GM18499 (cell line): ENCODE measurements around the gene CFAP92.

ENCODE experiments used
- ATAC-seq: cut with Tn5 transposase; IDR thresholded peaks from one replicate; pipeline ENCODE4 v1.9.1; 2021; ENCODE audit warnings: moderate number of reproducible peaks; ENCODE audit not compliant: insufficient read depth, unreplicated experiment

The CFAP92 gene, protein sequence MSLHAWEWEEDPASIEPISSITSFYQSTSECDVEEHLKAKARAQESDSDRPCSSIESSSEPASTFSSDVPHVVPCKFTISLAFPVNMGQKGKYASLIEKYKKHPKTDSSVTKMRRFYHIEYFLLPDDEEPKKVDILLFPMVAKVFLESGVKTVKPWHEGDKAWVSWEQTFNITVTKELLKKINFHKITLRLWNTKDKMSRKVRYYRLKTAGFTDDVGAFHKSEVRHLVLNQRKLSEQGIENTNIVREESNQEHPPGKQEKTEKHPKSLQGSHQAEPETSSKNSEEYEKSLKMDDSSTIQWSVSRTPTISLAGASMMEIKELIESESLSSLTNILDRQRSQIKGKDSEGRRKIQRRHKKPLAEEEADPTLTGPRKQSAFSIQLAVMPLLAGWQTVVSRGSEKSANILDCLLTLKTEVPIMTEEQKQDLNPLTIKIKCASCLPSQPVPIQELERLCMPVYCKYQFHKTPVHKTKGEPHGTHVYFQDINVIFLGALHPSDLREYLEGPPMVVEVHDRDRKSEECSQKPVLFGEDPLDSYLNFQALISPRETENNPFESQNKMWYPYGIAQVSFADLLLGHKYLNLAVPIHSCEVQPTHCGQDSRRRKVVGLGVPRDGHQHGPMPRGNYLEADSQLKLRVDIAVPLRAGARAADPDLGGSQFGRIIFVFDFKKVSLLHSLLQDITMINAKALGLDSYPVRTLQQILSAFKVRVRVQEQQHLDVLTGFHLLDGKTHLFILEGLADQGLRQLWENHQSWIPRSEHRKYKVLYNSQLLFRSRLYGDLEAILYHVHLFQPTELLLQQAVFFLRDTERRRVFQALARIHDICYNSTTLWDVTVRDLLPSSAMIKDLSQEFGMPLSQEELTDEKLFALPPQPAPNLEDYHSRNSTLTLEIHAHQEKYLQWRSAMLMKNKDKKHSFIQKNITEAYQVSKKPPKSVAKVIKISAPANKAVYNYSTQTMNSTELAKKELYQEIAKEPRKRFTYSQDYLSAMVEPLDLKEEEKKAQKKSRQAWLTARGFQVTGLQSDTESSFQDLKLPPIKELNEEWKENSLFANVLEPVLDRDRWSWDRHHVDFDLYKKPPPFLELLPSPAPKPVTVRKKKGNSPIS

DNA sequence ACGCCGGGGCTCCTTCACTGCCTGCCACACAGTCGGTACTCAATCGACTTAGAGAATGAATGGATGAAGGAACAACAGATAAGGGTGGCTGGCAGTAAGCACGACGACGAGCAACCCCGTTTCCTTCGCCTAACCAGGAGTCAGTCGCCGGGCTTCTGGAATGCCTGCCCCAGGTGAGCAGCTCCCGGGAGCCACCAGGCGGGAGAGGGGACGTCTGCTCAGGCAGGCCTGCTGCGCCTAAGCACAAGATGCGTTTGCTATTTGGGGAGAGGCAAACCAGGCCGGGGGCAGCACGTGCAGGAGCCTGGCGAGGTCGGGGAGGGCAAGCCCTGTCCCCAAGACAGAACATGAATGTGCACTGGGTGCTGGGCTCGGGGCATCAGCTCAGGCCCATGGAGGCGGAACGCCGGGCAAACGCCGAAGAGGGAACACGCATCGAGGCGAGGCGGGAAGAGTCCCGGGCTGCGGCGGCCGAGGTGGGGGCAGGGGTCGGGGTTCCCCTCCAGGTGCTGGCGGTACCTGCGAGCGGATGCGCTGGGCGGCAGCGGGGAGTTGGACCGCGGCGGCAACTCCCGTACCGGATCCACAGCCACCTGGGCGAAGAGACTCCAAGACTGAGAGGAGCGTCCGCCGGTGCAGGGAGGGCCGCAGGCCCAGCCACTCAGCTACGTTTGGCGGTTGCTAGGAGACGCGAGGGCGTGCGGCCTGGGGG, at the start of gene CFAP92:
Gene CFAP92, minus strand, starts transcription at position 616 of the 712 bp plus-strand sequence. CDS start 772 bp downstream, outside the sequence.
- ATAC-seq, result no peak

DNA sequence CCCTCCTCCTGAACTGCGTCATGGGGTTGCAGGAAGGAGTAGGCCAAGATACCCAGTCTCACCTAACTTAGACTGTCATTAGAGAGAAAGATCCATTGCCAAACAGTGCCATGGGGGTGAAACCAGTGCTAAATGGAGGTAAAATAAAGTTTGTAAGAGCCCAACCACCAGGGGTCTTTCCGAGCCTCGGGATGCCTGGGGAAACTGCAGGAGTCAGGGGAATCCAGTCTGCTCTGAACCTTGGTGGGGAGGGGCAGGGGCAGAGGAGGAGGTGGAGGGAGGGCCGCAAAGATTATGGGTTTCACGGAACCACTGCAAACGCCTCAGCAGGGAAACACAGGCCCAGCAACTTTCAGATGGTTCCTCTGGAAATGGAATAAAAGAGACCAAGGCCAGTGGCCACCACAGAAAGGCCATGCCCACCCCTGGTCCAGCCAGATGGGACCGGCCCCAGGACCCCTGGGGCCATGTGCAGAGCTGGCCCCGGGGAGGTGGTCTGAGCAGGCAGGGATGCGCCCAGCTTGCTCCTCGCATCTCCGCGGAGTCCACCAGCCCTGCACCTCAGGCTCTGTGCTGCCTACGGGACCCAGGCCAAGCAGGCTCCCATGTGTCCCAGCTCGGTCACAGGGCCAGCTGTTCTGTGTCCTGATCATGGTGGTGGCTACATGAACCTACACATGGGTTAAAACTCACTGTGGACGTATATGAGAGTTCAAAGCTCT, 46.9 kb upstream of the CFAP92 start:
- no peak for ATAC-seq

DNA sequence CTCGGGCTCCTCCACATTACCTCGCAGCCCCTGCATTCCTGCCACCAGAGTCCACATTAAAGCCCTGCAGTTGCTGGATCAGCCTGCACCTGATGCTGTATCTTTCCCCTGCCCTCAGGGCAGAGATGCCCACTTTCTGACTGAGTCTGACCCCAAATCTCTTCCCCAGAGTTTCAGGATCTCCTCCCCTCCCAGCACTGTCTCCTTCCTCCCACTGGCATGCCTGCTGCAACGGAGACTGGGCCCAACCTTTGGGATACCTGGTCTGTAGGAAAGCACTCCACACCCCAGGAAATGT, 46.1 kb upstream of the CFAP92 start:
- ATAC-seq, result no peak

DNA sequence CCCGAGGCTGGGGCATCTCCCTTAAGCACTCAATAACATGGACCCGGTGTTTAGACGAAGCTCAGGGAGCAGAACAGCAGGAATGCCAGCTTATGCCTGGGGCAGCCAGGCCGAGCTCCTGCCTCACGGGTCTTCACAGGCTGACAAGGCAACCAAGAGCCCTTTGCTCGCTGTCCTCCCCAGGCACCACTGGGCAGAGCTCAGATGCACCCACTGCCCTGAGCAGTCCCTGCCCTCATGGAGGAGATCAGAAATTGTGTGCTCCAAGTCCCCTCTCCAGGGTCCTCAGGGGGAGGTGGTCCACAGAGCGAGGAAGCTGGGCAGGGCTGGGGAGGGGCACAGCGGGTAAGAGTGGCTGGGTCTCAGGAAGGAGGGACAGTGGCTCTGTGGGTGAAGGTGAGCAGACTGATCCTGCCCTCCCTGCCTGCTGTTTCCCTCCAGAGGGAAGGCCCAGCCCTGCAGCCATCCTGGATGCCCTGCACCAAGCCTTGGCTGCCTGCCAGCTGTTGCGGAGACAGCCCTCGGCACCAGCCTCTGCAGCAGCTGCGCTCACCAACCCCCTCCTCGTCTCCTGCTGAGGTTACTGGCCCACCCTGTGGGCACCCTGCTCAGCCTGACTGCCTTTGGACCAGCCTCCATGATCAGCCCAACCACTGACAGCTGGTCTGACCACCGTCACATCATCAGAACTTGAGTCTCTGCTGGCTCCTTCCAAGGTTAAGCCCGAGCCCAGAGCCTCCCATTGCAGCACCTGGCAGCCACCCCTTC, 45.6 kb upstream of the CFAP92 start:
- no peak for ATAC-seq

DNA sequence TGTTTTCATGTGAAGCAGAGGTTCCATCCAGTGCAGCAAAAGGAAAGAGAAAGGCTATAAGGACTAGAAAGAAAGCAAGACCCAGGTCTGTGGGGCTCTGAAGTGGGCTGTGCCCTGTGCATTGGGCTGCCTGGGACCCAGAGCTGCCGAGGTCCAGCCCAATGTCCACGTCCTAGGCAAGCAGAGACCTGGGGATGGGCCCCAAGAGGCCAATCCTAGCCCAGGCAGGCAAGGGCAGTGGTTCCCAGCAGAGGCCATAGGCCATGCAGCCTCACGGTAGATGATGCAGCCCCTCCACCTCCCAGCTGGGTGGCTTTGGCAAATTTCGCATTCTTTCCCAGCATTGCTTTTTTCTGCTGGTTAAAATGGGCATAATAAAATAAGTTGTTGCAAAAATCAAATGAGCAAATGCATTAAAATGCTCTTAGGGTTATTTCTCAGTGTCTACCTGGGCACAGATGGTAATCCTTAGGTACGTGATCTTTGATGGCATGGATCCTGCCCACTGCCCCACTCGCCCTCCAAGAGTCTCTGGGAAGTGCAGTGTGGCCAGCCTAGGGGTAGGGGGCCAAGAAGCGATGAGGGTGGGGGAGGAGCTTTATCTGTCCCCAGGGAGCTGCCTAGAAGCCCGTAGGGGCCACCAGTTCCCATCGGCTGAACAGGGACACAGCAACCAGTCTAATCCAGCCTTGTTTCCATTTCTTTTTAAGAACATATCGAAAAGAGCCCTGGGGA, 44.4 kb upstream of the CFAP92 start:
- no peak for ATAC-seq

DNA sequence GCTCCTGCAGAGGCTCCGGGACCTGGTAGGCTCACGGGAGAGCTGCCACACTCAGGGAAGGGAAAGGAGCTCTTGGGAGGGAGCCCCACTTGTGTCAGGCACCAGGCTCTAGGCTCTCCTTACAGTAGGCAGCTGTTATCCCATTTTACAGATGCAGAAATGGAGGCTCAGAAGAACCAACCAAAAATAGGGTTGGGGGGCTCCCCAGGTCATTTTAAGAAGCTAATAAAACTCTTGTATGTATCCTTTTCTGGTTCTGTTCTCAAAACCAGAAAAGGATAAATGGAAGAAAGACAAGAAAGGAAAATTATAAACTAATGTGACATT, 43.2 kb upstream of the CFAP92 start:
- ATAC-seq, result no peak

DNA sequence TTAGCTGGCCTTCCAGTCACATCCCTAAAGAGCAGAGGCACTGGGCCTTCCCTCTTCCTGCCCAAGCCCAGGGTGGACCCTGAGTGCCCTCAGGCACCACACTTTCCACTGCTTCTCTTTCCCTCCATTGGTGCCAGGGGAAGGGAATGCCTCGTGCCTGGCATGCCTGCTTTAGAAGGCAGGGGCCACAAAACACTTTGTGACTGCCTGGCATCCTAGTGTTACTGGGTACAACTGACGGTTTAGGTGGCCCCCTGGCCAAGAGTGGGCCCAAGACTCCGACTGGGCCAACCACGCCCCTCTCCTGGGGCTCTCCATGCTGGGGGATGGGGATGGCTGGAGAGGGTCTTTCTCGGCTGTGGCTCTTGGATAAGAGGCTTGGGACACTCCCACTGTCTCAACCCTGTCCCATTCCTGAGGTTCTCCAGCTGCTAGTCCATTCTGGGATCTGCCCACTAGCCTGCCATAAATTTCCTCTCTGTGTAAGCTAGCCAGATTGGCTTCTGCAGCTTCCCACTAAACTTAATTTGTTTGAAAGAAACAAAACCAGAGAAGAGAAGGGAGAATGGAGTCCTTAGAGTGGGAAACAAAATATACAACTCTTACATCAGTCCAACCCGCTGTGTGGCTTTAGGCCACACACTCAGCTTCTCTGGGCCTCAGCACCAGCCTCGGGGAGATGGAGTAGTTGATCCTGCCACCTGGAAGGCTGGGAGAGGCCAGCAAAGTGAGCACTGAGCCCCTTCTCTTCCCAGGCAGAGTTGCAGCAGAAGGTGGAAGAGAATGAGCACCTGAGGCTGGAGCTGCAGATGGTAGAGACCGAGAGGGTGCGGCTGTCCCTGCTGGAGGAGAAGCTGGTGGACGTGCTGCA, 42.6 kb upstream of the CFAP92 start:
- ATAC-seq, result no peak

DNA sequence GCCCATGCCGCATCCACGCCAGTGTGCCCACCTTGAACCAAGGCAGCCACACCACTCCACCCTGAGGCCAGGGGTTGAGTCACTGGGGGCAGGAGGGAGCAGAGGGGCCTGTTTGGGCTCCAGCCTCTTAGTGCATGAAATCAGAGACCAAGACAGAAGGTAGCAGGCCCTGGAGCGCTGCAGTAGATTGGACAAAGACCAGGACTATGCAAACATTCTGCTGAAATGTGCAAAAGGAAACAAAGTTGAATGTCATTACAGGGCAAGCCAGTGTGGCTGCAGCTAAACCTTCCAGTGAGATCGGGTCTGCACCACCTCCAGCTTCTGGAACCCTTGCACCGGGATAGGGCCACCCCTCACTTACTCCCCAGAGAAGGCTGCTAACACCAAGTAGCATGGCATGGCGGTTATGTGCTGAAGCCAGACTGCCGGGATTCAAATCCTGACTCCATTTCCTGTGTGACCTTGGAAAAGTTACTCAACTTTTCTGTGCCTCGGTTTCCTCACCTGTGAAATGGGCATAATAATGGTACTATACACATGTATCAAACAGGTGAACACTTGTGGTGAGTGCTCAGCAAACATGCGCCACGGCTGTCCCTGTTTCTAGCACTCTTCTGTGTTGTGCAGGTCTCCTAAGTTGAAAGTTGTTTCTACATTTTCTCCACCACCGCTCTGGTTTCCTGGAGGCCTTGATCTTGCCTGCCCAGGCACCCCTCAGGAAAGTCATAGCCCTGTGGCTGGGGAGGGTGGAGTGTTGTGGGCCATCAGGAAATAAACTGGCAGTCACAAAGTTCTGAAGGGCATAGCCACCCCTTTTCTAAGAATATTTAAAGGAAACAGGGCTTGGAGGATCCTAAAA, 41.7 kb upstream of the CFAP92 start:
- no peak for ATAC-seq

DNA sequence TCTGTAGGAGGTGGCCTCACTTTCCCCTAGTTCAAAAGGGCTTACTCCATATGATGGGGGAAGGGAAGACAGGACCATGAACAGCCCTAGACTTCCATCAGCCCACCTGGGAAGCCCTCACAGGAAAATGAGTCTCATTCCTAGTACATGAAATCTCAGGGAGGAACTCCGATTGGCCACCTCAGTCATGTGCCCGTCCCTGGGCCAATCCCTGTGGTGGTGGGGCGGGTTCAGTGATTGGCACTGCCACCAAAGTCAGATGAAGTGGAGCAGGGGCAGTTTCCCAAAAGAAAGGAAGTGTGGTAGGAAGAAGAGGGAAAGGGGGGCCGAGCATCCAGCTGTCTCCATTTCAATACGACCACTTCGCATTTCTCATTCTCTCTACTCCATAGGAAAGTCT, 40.8 kb upstream of the CFAP92 start:
- ATAC-seq, result no peak

DNA sequence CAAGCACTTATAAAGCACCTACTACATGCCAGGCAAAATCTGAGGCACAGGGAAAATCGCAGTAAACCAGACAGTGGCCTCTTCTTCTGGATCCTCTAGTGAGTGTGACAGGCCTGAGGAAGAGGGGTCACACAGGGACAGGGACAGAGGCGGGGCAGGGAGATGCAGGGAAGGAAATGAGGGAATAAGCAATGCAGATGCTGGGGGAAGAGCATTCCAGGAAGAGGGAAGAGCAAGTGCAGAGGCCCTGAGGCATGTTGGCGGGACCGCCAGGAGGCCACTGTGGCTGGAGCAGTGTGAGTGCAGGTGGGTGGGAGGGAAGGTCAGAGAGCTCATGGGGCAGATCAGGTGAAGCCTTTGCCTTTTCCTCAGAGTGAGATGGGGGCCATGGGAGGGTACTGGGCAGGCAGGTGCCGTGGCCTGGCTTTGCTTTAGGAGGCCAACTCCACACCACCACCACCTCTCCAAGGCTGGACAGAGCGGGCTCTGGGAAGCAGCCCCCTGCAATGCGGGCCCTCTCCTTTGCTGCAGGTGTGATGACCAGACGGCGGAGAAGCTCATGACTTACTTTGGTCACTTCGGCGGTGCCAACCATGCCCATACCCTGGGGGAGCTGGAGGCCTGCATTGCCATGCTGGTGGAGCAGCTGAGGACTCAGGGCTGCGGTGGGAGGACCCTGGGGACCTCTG, 39.9 kb upstream of the CFAP92 start:
- no peak for ATAC-seq

DNA sequence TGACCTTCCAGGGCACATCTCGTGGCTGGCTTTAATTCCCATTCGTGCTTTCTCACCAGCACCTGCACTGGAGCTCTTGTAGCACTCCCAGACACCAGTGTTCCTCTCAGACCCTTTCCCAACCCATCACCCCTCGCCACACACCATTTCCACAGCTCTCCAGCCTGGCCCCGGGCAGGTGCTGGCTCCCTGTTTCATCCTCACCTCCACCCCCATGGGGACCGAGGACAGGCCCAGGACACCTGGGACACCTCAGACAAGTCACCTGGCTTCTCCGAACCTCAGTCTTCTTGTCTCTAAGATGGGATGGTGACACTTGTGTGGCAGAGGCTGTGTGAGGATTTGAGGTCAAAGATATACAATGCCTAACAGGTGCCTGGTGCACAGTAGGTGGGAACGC, 39.3 kb upstream of the CFAP92 start:
- ATAC-seq, result no peak

DNA sequence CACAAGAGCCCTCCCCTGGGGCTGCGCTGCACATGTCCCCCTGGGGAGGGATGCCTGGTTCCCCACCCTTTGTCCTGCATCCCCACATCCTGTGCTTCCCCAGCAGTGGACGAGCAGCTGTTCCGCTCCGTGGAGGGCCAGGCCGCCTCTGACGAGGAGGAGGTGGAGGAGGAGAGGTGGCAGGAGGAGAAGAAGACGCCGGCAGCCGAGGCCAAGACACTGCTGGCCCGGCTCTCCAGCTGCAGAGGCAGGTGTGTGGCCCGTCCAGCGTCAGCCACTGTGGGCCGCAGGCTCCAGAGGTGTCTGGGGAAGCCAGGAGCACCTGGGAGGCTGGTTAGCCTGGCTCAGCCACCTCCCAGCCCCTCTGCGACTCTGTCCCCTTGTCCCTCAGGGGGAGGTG, 38.8 kb upstream of the CFAP92 start:
- ATAC-seq, result no peak

DNA sequence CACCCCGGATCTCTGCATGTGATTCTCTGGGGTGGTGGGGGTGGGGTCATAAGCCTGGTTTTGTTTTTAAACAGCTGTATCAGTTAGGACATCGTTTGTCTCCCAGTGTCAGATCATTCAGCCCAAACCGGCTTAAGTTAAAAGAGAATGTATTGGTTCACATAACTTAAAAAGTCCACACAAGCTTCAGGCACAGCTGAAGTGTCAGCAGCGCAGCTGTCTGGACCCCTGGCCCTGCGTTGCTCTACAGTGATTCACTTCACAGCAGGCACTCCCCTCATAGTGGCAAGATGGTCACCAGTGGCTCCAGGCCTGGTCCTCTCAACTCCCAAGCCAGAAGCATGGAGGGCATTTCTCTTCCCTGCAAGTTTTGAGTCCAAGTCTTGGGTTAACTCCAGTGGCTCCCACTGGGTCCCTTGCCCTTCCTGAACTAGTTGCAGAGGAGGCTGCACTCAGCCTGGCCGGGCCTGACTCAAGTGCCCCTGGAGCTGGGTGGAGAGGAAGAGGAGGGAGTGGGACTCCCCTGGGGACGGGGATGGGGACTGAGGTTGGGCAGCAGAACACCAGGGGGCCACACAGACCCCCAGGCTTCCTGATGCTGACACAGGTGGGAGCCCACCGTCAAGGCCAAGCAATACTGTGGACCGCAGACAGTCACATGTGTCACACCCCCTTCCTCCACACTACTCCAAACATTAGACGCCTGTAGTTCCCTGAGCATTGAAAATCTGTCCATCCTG, 37.8 kb upstream of the CFAP92 start:
- no peak for ATAC-seq

DNA sequence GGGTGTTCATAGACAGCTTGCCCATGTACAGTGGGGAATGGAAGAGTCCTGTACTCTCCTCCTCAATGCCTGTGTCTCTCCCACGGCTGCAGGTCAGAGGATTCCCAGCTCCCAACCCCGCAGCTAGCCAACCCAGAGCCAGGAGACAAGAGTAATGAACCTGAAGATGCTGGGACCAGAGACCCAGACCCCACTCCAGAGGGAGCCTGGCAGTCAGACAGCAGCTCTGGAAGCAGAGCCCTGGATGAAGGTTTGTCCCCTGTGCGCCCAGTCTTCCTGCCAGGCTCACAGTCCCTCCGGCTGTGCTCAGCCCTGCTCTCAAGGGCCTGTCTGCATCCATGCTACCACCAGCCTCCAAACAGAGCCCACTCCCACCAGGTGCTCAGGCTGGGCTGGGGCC, 36.7 kb upstream of the CFAP92 start:
- no peak for ATAC-seq

DNA sequence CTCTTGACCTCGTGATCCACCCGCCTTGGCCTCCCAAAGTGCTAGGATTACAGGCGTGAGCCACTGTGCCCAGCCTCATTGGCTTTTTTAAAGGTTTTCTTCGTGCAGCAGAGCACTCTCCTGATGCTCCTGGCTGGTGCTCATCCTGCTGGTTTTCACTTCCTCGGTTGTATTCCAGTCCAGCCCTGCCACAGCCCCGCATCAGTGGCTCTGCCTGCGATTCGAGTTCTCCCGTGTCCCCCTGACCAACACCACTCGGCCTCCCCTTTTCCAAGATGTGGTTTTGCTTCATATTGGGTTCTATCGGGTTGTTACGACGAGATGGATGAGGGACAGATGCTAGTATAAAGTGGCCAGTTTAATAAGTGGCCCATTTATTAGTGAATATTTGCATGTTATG, 35.0 kb upstream of the CFAP92 start:
- ATAC-seq, result no peak

DNA sequence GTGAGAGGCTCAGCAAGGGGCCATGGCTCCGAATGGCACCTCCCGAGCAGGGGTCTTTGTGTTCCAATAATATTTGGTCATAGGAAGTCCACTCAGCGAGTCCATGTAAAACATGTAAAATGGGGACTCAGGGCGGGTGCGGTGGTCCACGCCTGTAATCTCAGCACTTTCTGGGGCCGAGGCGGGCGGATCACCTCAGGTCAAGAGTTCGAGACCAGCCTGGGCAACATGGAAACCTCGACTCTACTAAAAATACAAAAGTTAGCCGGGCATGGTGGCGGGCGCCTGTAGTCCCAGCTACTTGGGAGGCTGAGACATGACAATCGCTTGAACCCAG, 33.6 kb upstream of the CFAP92 start:
- no peak for ATAC-seq
